ENCODE results near the gene SLC4A4.

GRCh38 chr4:71608678-71609071 is 269.9 kb downstream of the SLC4A4 start:
- TF ChIP-seq CTCF (IDR thresholded peaks at IDR 0.05; ENCODE audit: low read depth, low read length, missing input control): no peak
- TF ChIP-seq REST (IDR thresholded peaks at IDR 0.05): no peak
- TF ChIP-seq FOXA1 (IDR thresholded peaks at IDR 0.05): no peak

Data from liver (tissue), 2 donors.